Measurements from ENCODE around the gene DNAAF9. TPM values are rescaled to one million over a fixed set of nuclear protein-coding genes. Genes with fewer than 3 reads are reported as not detected.

The DNAAF9 gene
- total RNA-seq, 1 donor from 2014 or later = 24.8 TPM

GRCh38 chr20:3367089-3367488 is 40.4 kb downstream of the DNAAF9 start:
- no peak for ATAC-seq

GRCh38 chr20:3364323-3365013 is 43.0 kb downstream of the DNAAF9 start:
- DNase-seq (no peak), ATAC-seq (no peak)
- H3K4me3 ChIP-seq = no peak overlapping the region
- intact Hi-C loops (cut with DNase I) = no loop called here
- no peaks in the 10 kb centered on the region for H3K4me1 ChIP-seq
- peaks cover 33% of the 10 kb centered on the region for H3K36me3 ChIP-seq
- H3K9me3 ChIP-seq = no peaks in the 10 kb centered on the region
- no peak overlapping the region for H3K27ac ChIP-seq
- H3K27me3 ChIP-seq = no peaks in the 10 kb centered on the region
- no peak for TF ChIP-seq CTCF (IDR thresholded peaks at IDR 0.05)

More at GRCh38 chr20:3367089-3367488, 40.4 kb downstream of the DNAAF9 start:
- no peaks in the 10 kb centered on the region for H3K4me1 ChIP-seq
- no peak for TF ChIP-seq CTCF (IDR thresholded peaks at IDR 0.05)
- no peak overlapping the region for H3K4me3 ChIP-seq
- no peak overlapping the region for H3K27ac ChIP-seq
- no peak for DNase-seq
- peaks cover 39% of the 10 kb centered on the region for H3K36me3 ChIP-seq
- intact Hi-C loops (cut with DNase I) = no loop called here
- H3K27me3 ChIP-seq = no peaks in the 10 kb centered on the region
- H3K9me3 ChIP-seq = no peaks in the 10 kb centered on the region

- TF ChIP-seq CTCF (IDR thresholded peaks at IDR 0.05) = no peak
- H3K27ac ChIP-seq = no peak overlapping the region
- H3K4me1 ChIP-seq = no peaks in the 10 kb centered on the region
- DNase-seq (no peak), ATAC-seq (no peak)
- H3K27me3 ChIP-seq = no peaks in the 10 kb centered on the region
- peaks cover 32% of the 10 kb centered on the region for H3K36me3 ChIP-seq
- H3K9me3 ChIP-seq = no peaks in the 10 kb centered on the region
- intact Hi-C loops (cut with DNase I) = no loop called here
- no peak overlapping the region for H3K4me3 ChIP-seq
Observed at GRCh38 chr20:3360752-3361151, 46.7 kb downstream of the DNAAF9 start.

DNA sequence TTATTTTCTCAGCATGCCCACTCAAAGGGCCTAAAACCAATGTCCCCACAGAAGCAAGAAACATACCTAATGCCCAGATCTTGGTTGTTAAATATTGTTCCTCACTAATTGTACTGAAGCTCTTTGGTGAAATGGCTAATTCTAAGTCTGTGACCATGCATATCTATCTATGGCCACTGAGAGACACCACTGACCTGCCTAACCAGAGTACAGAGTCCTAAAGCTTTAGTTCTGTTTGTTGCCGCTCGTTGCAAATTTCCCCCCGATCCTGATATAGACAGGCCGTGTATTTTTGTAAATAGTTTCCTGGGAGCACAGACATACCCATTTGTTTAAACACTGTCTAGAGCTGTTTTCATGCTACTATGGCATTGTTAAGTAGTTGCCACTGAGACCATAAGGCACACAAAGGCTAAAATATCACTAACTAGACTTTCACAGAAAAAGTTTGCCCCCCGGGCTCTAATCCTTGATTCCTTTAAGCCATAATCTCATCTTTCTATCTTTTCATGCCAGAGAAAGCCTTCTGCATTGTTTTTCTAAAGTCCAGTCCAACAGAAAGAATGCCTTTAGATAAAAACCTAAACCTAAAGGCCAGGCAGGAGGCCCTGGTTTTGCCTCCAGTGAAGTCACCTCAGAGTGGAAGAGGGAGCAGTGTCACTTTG is 48.7 kb downstream of the DNAAF9 start:
- TF ChIP-seq CTCF (IDR thresholded peaks at IDR 0.05) = no peak

More for the DNA sequence above, 48.7 kb downstream of the DNAAF9 start:
- no peaks in the 10 kb centered on the region for H3K4me1 ChIP-seq
- H3K4me3 ChIP-seq = no peak overlapping the region
- H3K9me3 ChIP-seq = no peaks in the 10 kb centered on the region
- ATAC-seq (no peak), DNase-seq (no peak)
- intact Hi-C loops (cut with DNase I) = no loop called here
- H3K36me3 ChIP-seq = peaks cover 32% of the 10 kb centered on the region
- no peaks in the 10 kb centered on the region for H3K27me3 ChIP-seq
- no peak overlapping the region for H3K27ac ChIP-seq

Other genes starting within 250 kb of the DNAAF9 start
- 18.0 TPM for gene FASTKD5, start 247.8 kb downstream of the DNAAF9 start, total RNA-seq
- gene UBOX5, start 247.8 kb downstream of the DNAAF9 start, total RNA-seq = 7.9 TPM
- gene LZTS3, start 234.1 kb downstream of the DNAAF9 start, total RNA-seq = 21.5 TPM
- 108 TPM for gene DDRGK1, start 203.0 kb downstream of the DNAAF9 start, total RNA-seq
- 43.4 TPM for gene ITPA, start 198.2 kb downstream of the DNAAF9 start, total RNA-seq
- 2.7 TPM for gene SLC4A11, start 168.5 kb downstream of the DNAAF9 start, total RNA-seq
- 31.6 TPM for gene ATRN, start 63.3 kb upstream of the DNAAF9 start, total RNA-seq